Gastrocnemius medialis (tissue), 4 donors: Measurements from ENCODE around the gene GAS6.

ENCODE experiments used
- POLR2A ChIP-seq, 2 donors: fragments of 450-650 bp; IDR thresholded peaks; one replicate each; pipeline ENCODE4 v1.6.1; 2017; ENCODE audit warnings: antibody characterized with exemption in 2 of 2, mild to moderate bottlenecking in 2 of 2, moderate library complexity in 2 of 2
- TF ChIP-seq, protein P1 (sequence below), 5 experiments: fragments of 450-650 bp in 3 of 5; fragments of 200-600 bp in 2 of 5; sonication (generic) in 2 of 5; IDR thresholded peaks in 4 of 5; conservative IDR thresholded peaks in 1 of 5; 1 replicate in 4 of 5; 2 replicates in 1 of 5; pipeline ENCODE4 v1.5.1; 2016 to 2019; ENCODE audit warnings: antibody characterized with exemption in 5 of 5, mild to moderate bottlenecking in 3 of 5, moderate library complexity in 3 of 5

DNA sequence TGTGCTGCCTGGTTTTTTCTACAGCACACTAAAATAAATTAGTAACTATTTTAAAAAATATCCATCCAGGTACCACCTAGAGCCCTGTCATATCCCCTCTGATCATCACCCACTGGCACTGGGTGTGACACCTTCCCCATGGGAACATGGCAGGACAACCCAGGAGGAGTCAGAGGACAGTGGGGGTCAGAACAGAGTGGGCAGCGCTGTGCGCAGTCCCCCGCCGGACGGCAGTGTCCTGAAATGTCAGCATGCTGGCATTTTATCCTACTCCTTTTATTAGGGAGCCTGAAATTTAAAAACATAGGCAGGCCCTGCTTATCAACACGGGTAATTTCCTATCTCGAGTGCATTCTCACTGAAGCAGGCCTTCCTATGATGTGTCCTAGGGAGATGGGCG lies 42.1 kb upstream of the GAS6 start:
- TF ChIP-seq, protein P1, sequence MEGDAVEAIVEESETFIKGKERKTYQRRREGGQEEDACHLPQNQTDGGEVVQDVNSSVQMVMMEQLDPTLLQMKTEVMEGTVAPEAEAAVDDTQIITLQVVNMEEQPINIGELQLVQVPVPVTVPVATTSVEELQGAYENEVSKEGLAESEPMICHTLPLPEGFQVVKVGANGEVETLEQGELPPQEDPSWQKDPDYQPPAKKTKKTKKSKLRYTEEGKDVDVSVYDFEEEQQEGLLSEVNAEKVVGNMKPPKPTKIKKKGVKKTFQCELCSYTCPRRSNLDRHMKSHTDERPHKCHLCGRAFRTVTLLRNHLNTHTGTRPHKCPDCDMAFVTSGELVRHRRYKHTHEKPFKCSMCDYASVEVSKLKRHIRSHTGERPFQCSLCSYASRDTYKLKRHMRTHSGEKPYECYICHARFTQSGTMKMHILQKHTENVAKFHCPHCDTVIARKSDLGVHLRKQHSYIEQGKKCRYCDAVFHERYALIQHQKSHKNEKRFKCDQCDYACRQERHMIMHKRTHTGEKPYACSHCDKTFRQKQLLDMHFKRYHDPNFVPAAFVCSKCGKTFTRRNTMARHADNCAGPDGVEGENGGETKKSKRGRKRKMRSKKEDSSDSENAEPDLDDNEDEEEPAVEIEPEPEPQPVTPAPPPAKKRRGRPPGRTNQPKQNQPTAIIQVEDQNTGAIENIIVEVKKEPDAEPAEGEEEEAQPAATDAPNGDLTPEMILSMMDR (IDR thresholded peaks at IDR 0.05 in 4 of 5, conservative IDR thresholded peaks at IDR 0.05 in 1 of 5): no peak
- no peak for TF ChIP-seq POLR2A (IDR thresholded peaks at IDR 0.05)
